IMR-90 (cell line): ENCODE results near the gene LUZP1. TPM values are rescaled to one million over a fixed set of nuclear protein-coding genes. Genes with fewer than 3 reads are reported as not detected.

ENCODE experiments used
- ATAC-seq: fragments of 200-7000 bp; cut with Tn5 transposase; 2 replicates; pipeline ENCODE4 v1.9.1; 2020; ENCODE audit warnings: low read depth, mild to moderate bottlenecking, moderate library complexity
- BruUV-seq: library from RNA; stranded (reverse); fragments of 400-500 nt; replicated peaks from 2 replicates; lab custom pipeline; 2021; lab: Mats Ljungman, UMichigan
- CTCF ChIA-PET: fragments of 300-600 bp; formaldehyde crosslinking; extraction: SDS; loops from one replicate; lab custom pipeline; 2021; ENCODE audit warnings: antibody characterized with exemption; lab: Yijun Ruan, JAX
- POLR2A ChIA-PET: fragments of 300-600 bp; sonication (Branson Sonifier 250); formaldehyde crosslinking; loops from one replicate; lab custom pipeline; 2022; ENCODE audit warnings: antibody characterized with exemption; ENCODE audit not compliant: unreplicated experiment; lab: Charles Lee
- DNase-seq: peaks from one replicate; pipeline ENCODE4 v3.0.0; 2013
- H2AFZ ChIP-seq: replicated peaks from 2 replicates; pipeline ENCODE3; 2013; ENCODE audit warnings: low read length, mild to moderate bottlenecking; ENCODE audit not compliant: poor library complexity
- H2AK5ac ChIP-seq: 2 replicates; pipeline ENCODE4 v1.6.1; 2013; ENCODE audit warnings: low read depth, low read length, inconsistent platforms
- H2AK9ac ChIP-seq: replicated peaks from 2 replicates; pipeline ENCODE3; 2013; ENCODE audit warnings: mild to moderate bottlenecking, low read depth, low read length, moderate library complexity; ENCODE audit not compliant: poor library complexity
- H2BK120ac ChIP-seq: 2 replicates; pipeline ENCODE4 v1.6.1; 2013; ENCODE audit warnings: low read depth, low read length, inconsistent platforms
- H2BK15ac ChIP-seq: 3 replicates; pipeline ENCODE4 v1.6.1; 2013; ENCODE audit warnings: low read depth, low read length, inconsistent platforms
- H2BK20ac ChIP-seq: 2 replicates; pipeline ENCODE4 v1.6.1; 2013; ENCODE audit warnings: low read depth, mild to moderate bottlenecking, inconsistent platforms, low read length, moderate library complexity
- H2BK5ac ChIP-seq: 2 replicates; pipeline ENCODE4 v1.6.1; 2013; ENCODE audit warnings: mild to moderate bottlenecking, low read depth, low read length, inconsistent platforms; ENCODE audit not compliant: poor library complexity, severe bottlenecking
- H3K14ac ChIP-seq: replicated peaks from 2 replicates; pipeline ENCODE4 v1.6.1; 2013; ENCODE audit warnings: low read depth, low read length, inconsistent platforms
- H3K18ac ChIP-seq: 2 replicates; pipeline ENCODE4 v1.6.1; 2013; ENCODE audit warnings: low read depth, low read length, control low read depth
- H3K23ac ChIP-seq: 2 replicates; pipeline ENCODE4 v1.6.1; 2013; ENCODE audit warnings: low read depth, low read length, inconsistent platforms
- H3K27ac ChIP-seq: 2 replicates; pipeline ENCODE4 v1.5.1; 2013; ENCODE audit warnings: mild to moderate bottlenecking, control low read depth, low read length; ENCODE audit not compliant: insufficient read depth
- H3K27me3 ChIP-seq: 2 replicates; pipeline ENCODE4 v1.6.1; 2013; ENCODE audit warnings: low read length; ENCODE audit not compliant: control insufficient read depth, insufficient read depth
- H3K36me3 ChIP-seq: 2 replicates; pipeline ENCODE4 v1.6.1; 2013; ENCODE audit warnings: low read length, mixed read lengths; ENCODE audit not compliant: control insufficient read depth, insufficient read depth
- H3K4ac ChIP-seq: 2 replicates; pipeline ENCODE4 v1.6.1; 2013; ENCODE audit warnings: low read depth, low read length, inconsistent platforms
- H3K4me1 ChIP-seq: 2 replicates; pipeline ENCODE4 v1.6.1; 2013; ENCODE audit warnings: low read length, mixed read lengths; ENCODE audit not compliant: control insufficient read depth, insufficient read depth
- H3K4me2 ChIP-seq: 2 replicates; pipeline ENCODE4 v1.6.1; 2013; ENCODE audit warnings: low read depth, mild to moderate bottlenecking, control low read depth, low read length, moderate library complexity
- H3K4me3 ChIP-seq: 2 replicates; pipeline ENCODE4 v1.5.1; 2013; ENCODE audit warnings: low read depth, mild to moderate bottlenecking, control low read depth, low read length, moderate library complexity; ENCODE audit not compliant: insufficient read depth
- H3K56ac ChIP-seq: 2 replicates; pipeline ENCODE4 v1.6.1; 2013; ENCODE audit warnings: low read length, inconsistent platforms; ENCODE audit not compliant: insufficient read depth; ENCODE audit errors: extremely low read depth
- H3K79me1 ChIP-seq, 2 experiments: 2 replicates each; pipeline ENCODE4 v1.6.1; 2013; ENCODE audit warnings: low read length in 2 of 2, inconsistent platforms in 1 of 2, low read depth in 1 of 2
- H3K9ac ChIP-seq: 2 replicates; pipeline ENCODE4 v1.6.1; 2013; ENCODE audit warnings: low read depth, low read length, control low read depth
- H3K9me1 ChIP-seq: 2 replicates; pipeline ENCODE4 v1.6.1; 2013; ENCODE audit warnings: low read length, inconsistent platforms; ENCODE audit not compliant: insufficient read depth
- H3K9me3 ChIP-seq: 2 replicates; pipeline ENCODE4 v1.6.1; 2013; ENCODE audit warnings: low read length; ENCODE audit not compliant: control insufficient read depth, insufficient read depth
- H4K20me1 ChIP-seq: 2 replicates; pipeline ENCODE4 v1.6.1; 2013; ENCODE audit warnings: low read length, inconsistent platforms; ENCODE audit not compliant: insufficient read depth
- H4K5ac ChIP-seq: 2 replicates; pipeline ENCODE4 v1.6.1; 2013; ENCODE audit warnings: mild to moderate bottlenecking, low read depth, low read length, control low read depth
- H4K8ac ChIP-seq, 2 experiments: 2 replicates each; pipeline ENCODE4 v1.6.1; 2013; ENCODE audit warnings: low read depth in 2 of 2, low read length in 2 of 2, control low read depth in 1 of 2, inconsistent platforms in 1 of 2
- H4K91ac ChIP-seq: 2 replicates; pipeline ENCODE4 v1.6.1; 2013; ENCODE audit warnings: low read depth, low read length, inconsistent platforms; ENCODE audit not compliant: insufficient read depth
- CEBPB ChIP-seq: IDR thresholded peaks from 2 replicates; pipeline ENCODE4 v1.6.1; 2012; ENCODE audit warnings: low read depth, low read length, improper control_type of control experiment
- CHD1 ChIP-seq: IDR thresholded peaks from 2 replicates; pipeline ENCODE4 v1.6.1; 2012; ENCODE audit warnings: low read depth, low read length, improper control_type of control experiment
- MAZ ChIP-seq: IDR thresholded peaks from 2 replicates; pipeline ENCODE4 v1.6.1; 2012; ENCODE audit warnings: low read depth, mild to moderate bottlenecking, low read length, improper control_type of control experiment, moderate library complexity, borderline replicate concordance
- MXI1 ChIP-seq: IDR thresholded peaks from 2 replicates; pipeline ENCODE4 v1.6.1; 2012; ENCODE audit warnings: low read depth, mild to moderate bottlenecking, low read length, moderate library complexity, borderline replicate concordance
- NFE2L2 ChIP-seq: fragments of 150-350 bp; IDR thresholded peaks from 2 replicates; pipeline ENCODE4 v1.6.1; 2016; ENCODE audit warnings: low read depth, mild to moderate bottlenecking, low read length
- RAD21 ChIP-seq: IDR thresholded peaks from 2 replicates; pipeline ENCODE4 v1.6.1; 2012; ENCODE audit warnings: low read length, improper control_type of control experiment
- RCOR1 ChIP-seq: IDR thresholded peaks from 2 replicates; pipeline ENCODE4 v1.6.1; 2012; ENCODE audit warnings: mild to moderate bottlenecking, low read length, improper control_type of control experiment; ENCODE audit not compliant: insufficient replicate concordance
- RFX5 ChIP-seq: IDR thresholded peaks from 2 replicates; pipeline ENCODE4 v1.8.0; 2012; ENCODE audit warnings: low read depth, mild to moderate bottlenecking, low read length, moderate library complexity
- SMC3 ChIP-seq: fragments of 150-350 bp; IDR thresholded peaks from 2 replicates; pipeline ENCODE4 v1.6.1; 2016; ENCODE audit warnings: low read depth, mild to moderate bottlenecking, antibody characterized with exemption, low read length, moderate library complexity
- WGBS, 2 experiments: methylation state at CpG; one replicate each; pipeline versions ENCODE4 v1.1.5 to v1.1.7; 2013; ENCODE audit warnings: missing lambda C conversion rate in 2 of 2; ENCODE audit not compliant: insufficient read length in 1 of 2; ENCODE audit errors: extremely low coverage in 2 of 2; 5-methylcytosine and 5-hydroxymethylcytosine counted together
- dilution Hi-C: fragments of 300-500 bp; cut with HindIII; formaldehyde crosslinking; loops from one replicate; pipeline ENCODE4 v1.14.3; 2018; ENCODE audit warnings: low sequenced_read_pairs; ENCODE audit not compliant: unreplicated experiment
- in situ Hi-C: fragments of 300-500 bp; cut with MboI; formaldehyde crosslinking; loops from 3 replicates; pipeline ENCODE4 v1.14.3; 2019; ENCODE audit warnings: low sequenced_read_pairs, inconsistent platforms, mixed read lengths
- intact Hi-C: fragments of 100-400 bp; cut with micrococcal nuclease; formaldehyde crosslinking; loops from 2 replicates; pipeline ENCODE4 v1.10.0; 2022
- polyA plus RNA-seq, 3 experiments: library from polyadenylated mRNA; depleted of rRNA; stranded (reverse); fragments of >200 nt; gene quantifications; 2 replicates each; pipeline ENCODE4 v1.2.3, GENCODE V29; 2012; ENCODE audit warnings: low replicate concordance in 1 of 3
- total RNA-seq: library from RNA; depleted of rRNA; stranded (reverse); fragments of >200 nt; gene quantifications from 2 replicates; pipeline ENCODE4 v1.2.3, GENCODE V29; 2012
- TF ChIP-seq, protein P1 (sequence below): fragments of 150-350 bp; IDR thresholded peaks from 2 replicates; pipeline ENCODE4 v1.6.1; 2017; ENCODE audit warnings: mild to moderate bottlenecking, antibody characterized with exemption, low read length, low read depth
- TF ChIP-seq, protein P2 (sequence below): fragments of 150-350 bp; IDR thresholded peaks from 2 replicates; pipeline ENCODE4 v1.6.1; 2016; ENCODE audit warnings: low read depth, mild to moderate bottlenecking, low read length, moderate library complexity, borderline replicate concordance

The LUZP1 gene
- total and polyA plus RNA-seq, 2 of the 4 experiments (the other 2 are of a cell fraction): 13.1 to 31.7 TPM

DNA sequence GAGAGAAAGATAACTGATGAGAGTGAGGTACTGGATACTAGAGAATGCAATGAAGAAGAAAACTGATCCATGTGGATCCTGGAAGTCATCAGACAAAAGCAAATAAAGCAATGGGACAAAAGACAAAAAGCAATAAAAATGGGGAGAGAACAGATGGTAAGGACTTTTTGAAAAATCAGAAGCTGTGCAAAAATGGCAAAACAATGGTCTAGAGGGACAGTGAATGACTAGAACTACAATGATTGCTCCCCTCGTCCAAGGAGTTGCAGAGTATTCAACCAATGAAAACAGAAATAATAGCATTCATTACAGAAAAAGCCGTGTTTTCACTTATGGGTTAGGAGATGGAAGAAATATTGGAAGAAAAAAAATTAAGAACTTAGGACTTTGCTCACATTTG is 18.5 kb downstream of the LUZP1 start:
- H3K9ac ChIP-seq: no peak overlapping the region
- peaks cover 93% of the 10 kb centered on the region for H4K20me1 ChIP-seq
- DNase-seq (no peak), ATAC-seq (no peak)
- H3K4me1 ChIP-seq: peaks cover 5% of the 10 kb centered on the region
- no peak overlapping the region for H3K18ac ChIP-seq
- H2BK15ac ChIP-seq: no peak overlapping the region
- no peak overlapping the region for H2AFZ ChIP-seq
- H3K9me3 ChIP-seq: no peaks in the 10 kb centered on the region
- BruUV-seq: no TSS peak
- no peak overlapping the region for H3K4ac ChIP-seq
- TF ChIP-seq, protein P1, sequence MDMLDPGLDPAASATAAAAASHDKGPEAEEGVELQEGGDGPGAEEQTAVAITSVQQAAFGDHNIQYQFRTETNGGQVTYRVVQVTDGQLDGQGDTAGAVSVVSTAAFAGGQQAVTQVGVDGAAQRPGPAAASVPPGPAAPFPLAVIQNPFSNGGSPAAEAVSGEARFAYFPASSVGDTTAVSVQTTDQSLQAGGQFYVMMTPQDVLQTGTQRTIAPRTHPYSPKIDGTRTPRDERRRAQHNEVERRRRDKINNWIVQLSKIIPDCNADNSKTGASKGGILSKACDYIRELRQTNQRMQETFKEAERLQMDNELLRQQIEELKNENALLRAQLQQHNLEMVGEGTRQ: no peak
- TF ChIP-seq CHD1: no peak
- no peak for TF ChIP-seq RFX5
- no peak for TF ChIP-seq NFE2L2
- TF ChIP-seq CEBPB: no peak
- TF ChIP-seq MAZ: no peak
- TF ChIP-seq, protein P2, sequence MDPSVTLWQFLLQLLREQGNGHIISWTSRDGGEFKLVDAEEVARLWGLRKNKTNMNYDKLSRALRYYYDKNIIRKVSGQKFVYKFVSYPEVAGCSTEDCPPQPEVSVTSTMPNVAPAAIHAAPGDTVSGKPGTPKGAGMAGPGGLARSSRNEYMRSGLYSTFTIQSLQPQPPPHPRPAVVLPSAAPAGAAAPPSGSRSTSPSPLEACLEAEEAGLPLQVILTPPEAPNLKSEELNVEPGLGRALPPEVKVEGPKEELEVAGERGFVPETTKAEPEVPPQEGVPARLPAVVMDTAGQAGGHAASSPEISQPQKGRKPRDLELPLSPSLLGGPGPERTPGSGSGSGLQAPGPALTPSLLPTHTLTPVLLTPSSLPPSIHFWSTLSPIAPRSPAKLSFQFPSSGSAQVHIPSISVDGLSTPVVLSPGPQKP: no peak
- no peak for TF ChIP-seq SMC3
- no peak for TF ChIP-seq RAD21
- TF ChIP-seq RCOR1: no peak
- no peak for TF ChIP-seq MXI1
- H3K56ac ChIP-seq: no peak overlapping the region
- H4K91ac ChIP-seq: no peak overlapping the region
- H3K9me1 ChIP-seq: peaks cover 12% of the 10 kb centered on the region
- WGBS, 2 experiments: no CpG with 5 or more reads among the region's 2 CpGs
- ChIA-PET CTCF (no interaction called here), POLR2A (no interaction called here)
- H3K14ac ChIP-seq: no peak overlapping the region
- H3K23ac ChIP-seq: no peak overlapping the region
- no peak overlapping the region for H2BK5ac ChIP-seq
- H2AK9ac ChIP-seq: no peak overlapping the region
- H4K5ac ChIP-seq: no peak overlapping the region
- dilution Hi-C loops: no loop called here
- no peak overlapping the region for H3K4me2 ChIP-seq
- H3K79me1 ChIP-seq: peaks cover 14 to 77% of the 10 kb centered on the region in 2 experiments
- in situ Hi-C loops: no loop called here
- no peak overlapping the region for H2BK120ac ChIP-seq
- no peak overlapping the region for H2AK5ac ChIP-seq
- no peaks in the 10 kb centered on the region for H3K27me3 ChIP-seq
- H2BK20ac ChIP-seq: no peak overlapping the region
- H3K36me3 ChIP-seq: no peaks in the 10 kb centered on the region
- no peak overlapping the region for H3K27ac ChIP-seq
- intact Hi-C loops: no loop called here
- no peak overlapping the region for H4K8ac ChIP-seq
- no peak overlapping the region for H3K4me3 ChIP-seq
